HG03439 (cell line): Measurements from ENCODE around the gene PRICKLE1.

ENCODE experiments used
- ATAC-seq: cut with Tn5 transposase; IDR thresholded peaks from one replicate; pipeline ENCODE4 v1.9.1; 2021; ENCODE audit warnings: mild to moderate bottlenecking, moderate library complexity; ENCODE audit not compliant: unreplicated experiment

PRICKLE1 gene

GRCh38 chr12:42498549-42499247 is 90.8 kb downstream of the PRICKLE1 start:
- ATAC-seq: no peak

DNA sequence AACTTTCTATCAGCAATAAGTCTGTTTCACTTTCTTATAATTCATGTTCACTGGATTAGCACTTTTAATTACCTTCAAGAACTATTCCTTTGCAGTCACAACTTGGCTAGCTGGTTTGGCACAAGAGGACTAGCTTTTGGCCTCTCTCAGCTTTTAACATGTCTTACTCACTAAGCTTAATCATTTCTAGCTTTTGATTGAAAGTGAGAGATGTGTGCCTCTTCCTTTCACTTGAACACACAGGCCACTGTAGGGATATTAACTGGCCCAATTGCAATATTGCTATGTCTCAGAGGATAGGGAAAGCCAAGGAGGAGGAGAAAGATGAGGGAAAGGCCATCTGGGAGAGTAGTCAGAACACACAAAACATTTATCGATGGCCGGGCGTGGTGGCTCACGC is 92.7 kb downstream of the PRICKLE1 start:
- ATAC-seq: no peak

GRCh38 chr12:42495244-42495643 is 94.3 kb downstream of the PRICKLE1 start:
- no peak for ATAC-seq

DNA sequence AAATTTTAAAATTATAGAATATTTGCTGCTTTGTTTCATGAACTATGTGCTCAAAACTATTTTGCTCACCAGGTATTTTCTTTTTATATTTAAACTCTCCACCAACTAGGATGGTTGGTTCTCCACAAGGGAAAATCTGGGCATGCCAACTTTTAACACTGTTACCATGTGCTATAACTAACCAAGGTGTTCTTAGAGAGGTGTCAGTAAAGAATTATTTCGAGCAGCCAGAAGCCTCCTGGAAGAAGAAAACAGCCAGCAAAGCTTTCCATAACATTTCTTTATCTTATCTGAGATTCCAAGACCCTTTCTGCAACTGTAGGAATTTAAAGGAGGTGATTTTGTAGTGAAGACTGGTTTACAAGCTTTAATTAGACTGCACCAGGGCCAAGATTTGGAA is 97.3 kb downstream of the PRICKLE1 start:
- ATAC-seq: no peak

DNA sequence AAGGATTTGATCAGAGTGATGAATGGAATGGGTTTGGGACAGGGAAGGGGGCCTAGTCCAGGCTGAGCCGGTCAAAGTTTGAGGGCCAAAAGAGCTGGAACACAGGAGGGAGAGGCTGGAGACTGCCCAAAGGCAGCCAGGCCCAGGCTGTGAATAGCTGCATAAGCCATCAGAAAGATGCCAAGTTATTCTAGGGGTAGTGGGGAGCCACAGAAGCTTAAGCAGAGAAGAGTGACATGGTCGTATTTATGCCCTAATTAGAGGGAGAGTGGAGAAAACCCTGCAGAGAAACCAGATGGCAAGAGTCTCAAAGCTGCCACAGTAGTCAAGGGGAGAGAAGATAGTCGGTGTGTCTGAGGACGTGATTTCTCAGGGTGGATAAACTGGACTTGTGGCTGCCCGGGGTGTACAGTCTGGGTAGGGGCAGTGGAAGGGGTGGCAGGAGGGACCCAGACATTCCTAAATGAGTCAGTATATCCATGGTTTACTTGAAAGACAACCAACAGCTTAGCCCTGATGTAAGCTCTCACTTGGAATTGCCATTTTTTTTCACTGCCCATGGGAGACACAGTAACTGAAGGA is 99.2 kb downstream of the PRICKLE1 start:
- no peak for ATAC-seq

- no peak for ATAC-seq
Observed at GRCh38 chr12:42486407-42486806, 103.1 kb downstream of the PRICKLE1 start.

- ATAC-seq: no peak
Observed at GRCh38 chr12:42485823-42486222, 103.7 kb downstream of the PRICKLE1 start.

DNA sequence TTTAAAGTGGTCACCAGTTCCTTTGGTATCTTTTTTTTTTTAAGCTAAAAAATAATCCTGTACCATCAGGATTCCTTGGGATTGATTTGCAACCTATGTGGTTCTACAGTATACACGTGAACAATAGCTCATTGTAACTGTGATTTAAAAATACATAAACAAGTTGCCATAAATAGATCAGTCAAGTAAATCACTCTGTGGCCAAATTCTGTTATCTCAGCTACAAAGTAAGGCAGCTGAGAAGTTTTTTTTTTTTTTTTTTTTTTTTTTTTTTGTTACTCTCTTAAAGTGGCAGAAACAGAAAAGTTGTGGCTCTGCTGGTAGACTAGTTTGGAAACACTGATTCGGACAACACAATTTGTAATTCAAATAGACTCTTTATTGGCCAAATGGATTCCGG is 104.5 kb downstream of the PRICKLE1 start:
- ATAC-seq: no peak

DNA sequence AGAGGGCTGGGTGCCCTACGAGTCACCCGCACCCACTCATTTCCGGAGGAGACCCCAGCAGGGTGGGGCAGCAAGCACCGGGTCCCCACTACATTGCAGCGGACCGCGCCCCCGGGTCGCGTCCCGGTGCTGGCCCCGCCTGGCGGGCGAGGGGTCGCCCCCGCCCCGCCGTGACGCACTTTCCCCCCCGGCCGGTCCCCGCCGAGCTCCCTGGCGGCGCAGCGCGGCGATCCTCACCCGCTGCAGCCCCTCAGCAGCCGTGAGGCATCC is 106.1 kb downstream of the PRICKLE1 start:
- ATAC-seq: peak; percentile 30

DNA sequence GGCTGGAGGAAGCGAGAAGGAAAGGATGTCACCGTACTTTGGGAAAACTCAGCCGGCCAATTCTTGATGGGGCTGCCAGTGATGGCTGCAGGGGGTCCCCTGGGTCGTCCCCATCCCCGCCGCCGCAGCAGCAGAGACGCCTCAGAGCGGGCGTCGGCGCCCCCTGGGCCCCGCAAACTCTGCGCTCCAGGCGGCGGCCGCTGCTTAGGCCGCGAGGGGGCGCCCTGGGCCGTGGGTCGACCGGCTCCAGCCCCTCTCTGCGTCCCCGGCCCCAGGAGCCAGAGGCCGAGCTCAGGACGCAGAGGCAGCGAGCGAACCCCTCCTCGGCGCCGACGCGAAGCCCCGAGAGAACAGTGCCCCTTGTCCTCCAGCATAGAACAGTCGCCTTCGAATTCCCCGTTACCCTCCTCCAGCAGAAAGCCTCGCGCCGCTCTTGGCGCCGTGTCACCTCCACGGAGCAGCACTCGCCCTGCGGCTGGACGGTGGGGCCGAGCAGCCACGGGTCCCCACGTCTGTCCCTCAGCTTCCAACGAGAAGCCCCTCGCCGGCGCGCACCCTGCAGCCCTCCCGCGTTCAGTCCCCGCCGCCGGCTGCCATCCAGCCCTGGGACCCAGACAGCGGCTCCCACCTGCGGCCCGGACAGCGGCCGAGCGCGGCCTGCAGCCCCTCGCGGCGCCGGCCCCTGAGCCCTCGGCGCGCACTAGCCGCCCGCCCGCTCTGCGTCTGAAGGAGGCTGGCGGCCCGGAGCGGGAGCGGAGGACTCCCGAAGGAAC is 106.6 kb downstream of the PRICKLE1 start:
- peak; percentile 86 for ATAC-seq

DNA sequence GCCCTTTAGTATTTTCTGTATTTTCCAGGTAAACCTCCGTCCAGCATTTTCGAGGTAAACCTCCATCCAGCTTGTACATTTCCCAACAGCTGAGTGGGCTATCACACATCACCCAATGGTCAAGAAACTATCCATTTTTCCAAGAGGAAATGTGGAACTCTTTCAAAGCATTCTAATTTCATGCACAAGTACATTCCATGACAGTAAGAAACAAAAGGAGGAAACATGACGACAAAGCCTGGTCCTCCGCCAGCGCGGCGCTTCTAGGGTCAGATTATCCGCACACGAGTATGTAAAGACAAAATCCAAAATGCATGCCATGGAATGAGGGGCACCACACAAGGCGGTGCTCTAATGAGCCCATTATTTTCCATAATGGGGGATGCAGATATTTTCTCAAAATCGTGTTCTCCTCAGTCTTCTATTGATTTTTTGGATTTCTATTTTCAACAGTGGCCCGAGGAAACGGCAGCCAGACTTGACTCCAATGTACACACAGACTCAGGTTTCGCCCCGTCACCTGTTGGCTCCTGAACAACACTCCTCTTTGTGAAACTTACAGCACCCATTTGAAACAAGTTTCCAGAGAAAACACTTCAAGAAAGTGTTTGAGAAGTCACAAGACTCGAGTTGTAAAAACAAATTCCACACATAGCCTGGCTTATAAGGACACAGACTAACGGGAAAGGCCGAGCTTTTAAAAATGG is 107.4 kb downstream of the PRICKLE1 start:
- no peak for ATAC-seq

DNA sequence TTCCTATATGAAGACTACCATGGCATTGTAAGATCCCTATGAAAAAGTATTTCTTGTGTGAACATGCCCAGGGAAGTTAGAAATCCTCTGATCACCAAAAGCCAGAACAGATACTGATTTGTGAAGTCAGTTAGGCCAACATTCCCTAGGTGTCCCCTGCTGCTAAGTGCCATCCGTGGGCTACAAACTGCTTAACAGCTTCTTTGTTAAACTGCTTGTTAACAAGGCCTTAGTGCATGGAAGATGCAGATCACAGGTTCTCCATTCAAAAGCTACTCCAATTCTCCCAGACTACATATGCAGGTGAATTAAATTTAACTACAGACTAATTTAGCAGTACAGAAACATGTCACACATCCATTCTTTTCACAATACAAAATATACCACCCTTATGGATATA is 108.2 kb downstream of the PRICKLE1 start:
- ATAC-seq: no peak

DNA sequence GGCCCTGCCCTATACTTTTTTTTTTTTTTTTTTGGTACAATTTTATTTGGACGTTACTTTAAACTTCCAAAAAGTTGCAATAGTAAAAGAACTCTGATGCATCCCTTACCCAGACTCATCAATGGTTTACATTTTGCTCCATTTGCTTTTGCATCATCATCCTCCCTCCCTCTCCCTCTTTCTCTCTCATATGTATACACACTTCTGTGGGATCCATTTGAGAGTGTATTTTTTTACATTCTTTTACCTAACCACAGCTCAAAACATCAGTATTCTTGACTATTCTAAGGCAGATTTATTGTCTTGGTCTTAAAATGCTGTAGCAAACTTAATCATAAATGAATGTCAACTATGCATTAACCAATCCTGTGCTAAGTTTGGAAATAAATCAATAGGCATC is 111.6 kb downstream of the PRICKLE1 start:
- no peak for ATAC-seq

- ATAC-seq: no peak
Observed at GRCh38 chr12:42475106-42475505, 114.4 kb downstream of the PRICKLE1 start.

DNA sequence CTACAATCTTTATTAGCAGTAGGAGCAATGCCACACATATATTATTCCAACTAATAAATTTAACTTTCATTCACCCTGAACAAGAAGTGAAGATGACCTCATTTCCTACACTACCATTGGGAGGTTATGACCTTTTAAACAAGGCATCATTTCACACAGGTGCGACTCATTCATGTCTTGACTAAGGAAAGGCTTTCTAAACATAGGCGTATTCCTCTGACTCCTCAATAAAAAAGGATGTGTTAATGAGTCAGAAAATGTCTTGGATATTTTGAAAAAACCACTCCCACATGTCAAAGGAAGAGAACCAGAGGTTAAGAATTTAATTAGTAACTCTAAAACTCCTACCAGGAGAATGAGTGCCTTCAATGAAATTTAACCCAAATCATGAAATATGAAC is 115.2 kb downstream of the PRICKLE1 start:
- no peak for ATAC-seq

GRCh38 chr12:42473561-42473960 is 116.0 kb downstream of the PRICKLE1 start:
- ATAC-seq: no peak

GRCh38 chr12:42473130-42473529 is 116.4 kb downstream of the PRICKLE1 start:
- ATAC-seq: no peak

- ATAC-seq: no peak
Observed at GRCh38 chr12:42472376-42472775, 117.2 kb downstream of the PRICKLE1 start.

GRCh38 chr12:42469355-42470175 is 120.0 kb downstream of the PRICKLE1 start:
- ATAC-seq: peak; percentile 97

- ATAC-seq: no peak
Observed at GRCh38 chr12:42468921-42469320, 120.6 kb downstream of the PRICKLE1 start.

GRCh38 chr12:42468341-42468821 is 121.2 kb downstream of the PRICKLE1 start:
- no peak for ATAC-seq
